ENCODE results near the gene THRB.

DNA sequence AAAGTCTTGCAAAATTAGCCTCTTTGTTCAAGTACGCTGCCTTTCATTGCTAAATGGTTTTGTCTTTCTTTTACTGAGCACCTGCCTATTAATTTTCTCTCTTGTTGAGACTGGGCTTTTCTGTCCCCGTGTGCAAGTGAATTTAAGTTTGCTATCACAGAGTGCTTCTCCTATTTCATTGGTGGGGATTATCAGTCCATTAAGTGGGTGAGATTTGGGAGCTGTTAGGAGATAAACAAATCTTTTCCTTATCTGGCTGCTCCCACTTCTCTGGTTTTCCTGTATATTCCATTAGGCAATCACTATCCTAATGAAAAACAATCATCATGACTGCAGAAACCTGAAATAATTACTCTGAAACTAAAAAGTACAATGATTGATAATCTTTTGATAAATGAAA, 295.4 kb downstream of the THRB start:
- TF ChIP-seq TAF1 (IDR thresholded peaks at IDR 0.05; ENCODE audit: low read depth, low read length) (no peak), POLR2A (IDR thresholded peaks at IDR 0.05; ENCODE audit: low read depth, low read length) (no peak), POLR2AphosphoS5 (IDR thresholded peaks at IDR 0.05; ENCODE audit: low read depth, low read length) (no peak), PAX5 (IDR thresholded peaks at IDR 0.05; ENCODE audit: insufficient read depth, low read length, severe bottlenecking) (no peak), SPI1 (IDR thresholded peaks at IDR 0.05; ENCODE audit: low read depth, low read length) (no peak)
